GM10266 (cell line): ENCODE results near the gene KCNG1.

Experiments
- DNase-seq: peaks from one replicate; pipeline ENCODE4 v3.0.0; 2012; ENCODE audit errors: extremely low spot score
- CTCF ChIP-seq: IDR thresholded peaks from 2 replicates; pipeline ENCODE4 v1.5.1; 2012; ENCODE audit warnings: mild to moderate bottlenecking, low read depth; ENCODE audit not compliant: control insufficient read depth, insufficient read depth; ENCODE audit errors: missing control alignments

The KCNG1 gene

GRCh38 chr20:51061418-51062045 is 38.6 kb upstream of the KCNG1 start:
- TF ChIP-seq CTCF = no peak
- no peak for DNase-seq

GRCh38 chr20:51060301-51060700 is 37.4 kb upstream of the KCNG1 start:
- TF ChIP-seq CTCF = no peak
- no peak for DNase-seq

- TF ChIP-seq CTCF = no peak
- DNase-seq = no peak
Observed at GRCh38 chr20:51059862-51060261, 37.0 kb upstream of the KCNG1 start.

- TF ChIP-seq CTCF = no peak
Observed at GRCh38 chr20:51058017-51058416, 35.1 kb upstream of the KCNG1 start.

GRCh38 chr20:51054233-51054632 is 31.3 kb upstream of the KCNG1 start:
- TF ChIP-seq CTCF = no peak
- DNase-seq = no peak

More at GRCh38 chr20:51058017-51058416, 35.1 kb upstream of the KCNG1 start:
- DNase-seq = no peak

GRCh38 chr20:51050531-51051075 is 27.7 kb upstream of the KCNG1 start:
- DNase-seq = no peak
- TF ChIP-seq CTCF = no peak
